H1 (cell line): Measurements from ENCODE around the gene PRKAR2A. TPM values are rescaled to one million over a fixed set of nuclear protein-coding genes. Genes with fewer than 3 reads are reported as not detected.
"Not testable (repeated sequence)": the region's sequence is repeated elsewhere in the genome, so short reads cannot be mapped to it uniquely, and the experiment has no call there.

Experiments used
- CTCF ChIA-PET: fragments of 300-600 bp; sonication (Branson Sonifier 250); formaldehyde crosslinking; loops from one replicate; lab custom pipeline; 2021; ENCODE audit not compliant: partially characterized antibody; lab: Charles Lee
- POLR2A ChIA-PET: fragments of 300-600 bp; sonication (Branson Sonifier 250); formaldehyde crosslinking; loops from one replicate; lab custom pipeline; 2021; ENCODE audit warnings: inconsistent platforms; ENCODE audit not compliant: partially characterized antibody; lab: Charles Lee
- DNase-seq, 2 experiments: peaks; one replicate each; pipeline versions ENCODE4 v3.0.0 to v3.0.0-alpha.2; 2010 to 2022; ENCODE audit warnings: low spot score in 2 of 2, low read depth in 1 of 2, mixed read lengths in 1 of 2
- FAIRE-seq: peaks from 2 replicates; lab custom pipeline; 2011; peaks lifted over from hg19 to GRCh38; lab: Jason Lieb, UNC
- H2AFZ ChIP-seq: 2 replicates; pipeline ENCODE4 v1.8.1; 2012; ENCODE audit warnings: low read length, inconsistent platforms
- H2AK5ac ChIP-seq: 2 replicates; pipeline ENCODE4 v1.6.1; 2013; ENCODE audit warnings: low read depth, low read length
- H2BK120ac ChIP-seq: replicated peaks from 2 replicates; pipeline ENCODE3; 2013; ENCODE audit warnings: low read depth, low read length, inconsistent platforms
- H2BK12ac ChIP-seq: 2 replicates; pipeline ENCODE4 v1.6.1; 2013; ENCODE audit warnings: low read depth, low read length
- H2BK15ac ChIP-seq: 2 replicates; pipeline ENCODE4 v1.6.1; 2013; ENCODE audit warnings: low read length
- H2BK20ac ChIP-seq: 2 replicates; pipeline ENCODE4 v1.6.1; 2013; ENCODE audit warnings: low read length
- H2BK5ac ChIP-seq: 2 replicates; pipeline ENCODE4 v1.6.1; 2013; ENCODE audit warnings: low read depth, low read length
- H3K14ac ChIP-seq: 2 replicates; pipeline ENCODE4 v1.6.1; 2013; ENCODE audit warnings: inconsistent platforms; ENCODE audit not compliant: insufficient read length
- H3K18ac ChIP-seq: 2 replicates; pipeline ENCODE4 v1.6.1; 2013; ENCODE audit warnings: low read length; ENCODE audit errors: extremely low read depth
- H3K23ac ChIP-seq: 2 replicates; pipeline ENCODE4 v1.6.1; 2013; ENCODE audit warnings: inconsistent platforms; ENCODE audit not compliant: insufficient read length
- H3K23me2 ChIP-seq: 2 replicates; pipeline ENCODE4 v1.6.1; 2013; ENCODE audit warnings: low read depth, low read length
- H3K27ac ChIP-seq: 2 replicates; pipeline ENCODE4 v1.6.1; 2011; ENCODE audit warnings: low read depth, low read length, inconsistent platforms
- H3K27me3 ChIP-seq, 4 experiments: replicated peaks in 1 of 4; 1 replicate in 1 of 4; 2 replicates in 3 of 4; pipeline versions ENCODE4 v1.6.1 to v1.8.1; 2011 to 2013; ENCODE audit warnings: low read length in 3 of 4, mild to moderate bottlenecking in 3 of 4, inconsistent platforms in 2 of 4, mixed read lengths in 2 of 4, moderate library complexity in 1 of 4; ENCODE audit not compliant: control insufficient read depth in 3 of 4, insufficient read depth in 3 of 4; ENCODE audit errors: extremely low read depth in 1 of 4
- H3K36me3 ChIP-seq, 4 experiments: 2 replicates each; pipeline versions ENCODE4 v1.6.1 to v1.8.1; 2011 to 2013; ENCODE audit warnings: mild to moderate bottlenecking in 4 of 4, low read length in 3 of 4, moderate library complexity in 2 of 4, control low read depth in 1 of 4, inconsistent platforms in 1 of 4; ENCODE audit not compliant: insufficient read depth in 4 of 4, control insufficient read depth in 2 of 4
- H3K4ac ChIP-seq: replicated peaks from 2 replicates; pipeline ENCODE3; 2013; ENCODE audit warnings: low read length, low read depth, mixed read lengths, inconsistent platforms; ENCODE audit not compliant: insufficient read length
- H3K4me1 ChIP-seq, 4 experiments: replicated peaks in 1 of 4; 1 replicate in 1 of 4; 2 replicates in 3 of 4; pipeline versions ENCODE4 v1.6.1 to v1.8.1; 2011 to 2013; ENCODE audit warnings: low read length in 3 of 4, inconsistent platforms in 2 of 4, mixed read lengths in 1 of 4; ENCODE audit not compliant: insufficient read depth in 4 of 4, control insufficient read depth in 3 of 4
- H3K4me2 ChIP-seq, 2 experiments: 2 replicates each; pipeline versions ENCODE4 v1.6.1 to v1.8.1; 2011 to 2013; ENCODE audit warnings: low read depth in 2 of 2, low read length in 2 of 2, control low read depth in 1 of 2, inconsistent platforms in 1 of 2, mild to moderate bottlenecking in 1 of 2; ENCODE audit not compliant: insufficient read depth in 1 of 2
- H3K4me3 ChIP-seq, 4 experiments: fragments of 200-600, 300-600 bp in 1 of 4; sonication (generic), shearing (Covaris generic), sonication (Bioruptor Twin) in 1 of 4; 2 replicates each; pipeline versions ENCODE4 v1.5.1 to v1.8.1; 2011 to 2016; ENCODE audit warnings: low read length in 4 of 4, low read depth in 3 of 4, control low read depth in 2 of 4, inconsistent platforms in 2 of 4, mild to moderate bottlenecking in 2 of 4, mixed read lengths in 1 of 4, moderate library complexity in 1 of 4; ENCODE audit not compliant: insufficient read depth in 2 of 4; ENCODE audit errors: extremely low read depth in 1 of 4
- H3K56ac ChIP-seq: replicated peaks from 2 replicates; pipeline ENCODE3; 2013; ENCODE audit warnings: low read depth, mild to moderate bottlenecking, mixed read lengths, low read length, inconsistent platforms; ENCODE audit not compliant: insufficient read length
- H3K79me1 ChIP-seq: 2 replicates; pipeline ENCODE4 v1.6.1; 2013; ENCODE audit warnings: low read depth, low read length, control low read depth
- H3K79me2 ChIP-seq, 2 experiments: 2 replicates each; pipeline versions ENCODE4 v1.6.1 to v1.8.1; 2012 to 2013; ENCODE audit warnings: low read length in 2 of 2, mild to moderate bottlenecking in 2 of 2, inconsistent platforms in 1 of 2; ENCODE audit not compliant: insufficient read depth in 2 of 2, control insufficient read depth in 1 of 2
- H3K9ac ChIP-seq, 4 experiments: replicated peaks in 1 of 4; 1 replicate in 1 of 4; 2 replicates in 3 of 4; pipeline versions ENCODE4 v1.6.1 to v1.8.1; 2011 to 2013; ENCODE audit warnings: low read depth in 3 of 4, low read length in 3 of 4, control low read depth in 2 of 4, mild to moderate bottlenecking in 2 of 4, moderate library complexity in 2 of 4, inconsistent platforms in 1 of 4; ENCODE audit errors: extremely low read depth in 1 of 4
- H3K9me3 ChIP-seq, 2 experiments: 2 replicates each; pipeline versions ENCODE4 v1.6.1 to v1.8.1; 2012 to 2013; ENCODE audit warnings: mild to moderate bottlenecking in 2 of 2, moderate library complexity in 2 of 2, control low read depth in 1 of 2, inconsistent platforms in 1 of 2, low read depth in 1 of 2, low read length in 1 of 2, mixed read lengths in 1 of 2; ENCODE audit not compliant: insufficient read depth in 2 of 2
- H4K20me1 ChIP-seq, 2 experiments: replicated peaks in 1 of 2; 2 replicates each; pipeline versions ENCODE3 to v1.8.1; 2011 to 2013; ENCODE audit warnings: inconsistent platforms in 2 of 2, low read length in 2 of 2, mild to moderate bottlenecking in 1 of 2; ENCODE audit not compliant: insufficient read depth in 2 of 2, control insufficient read depth in 1 of 2
- H4K5ac ChIP-seq: 2 replicates; pipeline ENCODE4 v1.6.1; 2013; ENCODE audit warnings: low read length, low read depth, mixed read lengths, inconsistent platforms; ENCODE audit not compliant: insufficient read length
- H4K8ac ChIP-seq: 2 replicates; pipeline ENCODE4 v1.8.0; 2013; ENCODE audit warnings: mild to moderate bottlenecking, moderate library complexity, low read length, inconsistent platforms; ENCODE audit not compliant: insufficient read depth; ENCODE audit errors: extremely low read depth
- H4K91ac ChIP-seq: replicated peaks from 2 replicates; pipeline ENCODE3; 2013; ENCODE audit warnings: low read length, mixed read lengths, inconsistent platforms; ENCODE audit not compliant: insufficient read length
- WGBS, 2 experiments: shearing (Covaris generic) in 1 of 2; methylation state at CpG; one replicate each; pipeline versions ENCODE4 v1.1.6 to v1.1.7; 2013 to 2015; ENCODE audit warnings: low lambda C conversion rate in 2 of 2, mixed read lengths in 2 of 2, inconsistent platforms in 1 of 2, low coverage in 1 of 2, missing lambda C conversion rate in 1 of 2; ENCODE audit not compliant: insufficient replicate concordance in 2 of 2, insufficient coverage in 1 of 2, insufficient read length in 1 of 2; ENCODE audit errors: extremely low coverage in 1 of 2, missing lambda C conversion rate in 1 of 2; 5-methylcytosine and 5-hydroxymethylcytosine counted together
- polyA plus RNA-seq, 7 experiments: library from polyadenylated mRNA; depleted of rRNA in 3 of 7; stranded (reverse) in 5 of 7; unstranded in 2 of 7; fragments of >200 nt in 5 of 7; fragments of 200-250 nt in 2 of 7; gene quantifications; 1 replicate in 5 of 7; 2 replicates in 1 of 7; 4 replicates in 1 of 7; pipeline versions ENCODE4 v1.2.1 to v1.2.3, GENCODE V29; 2011 to 2013; ENCODE audit warnings: missing spikeins in 2 of 7, mixed read lengths in 2 of 7
- total RNA-seq: library from RNA; stranded (reverse); fragmentation: NEBNext Ultra II Directional; extraction: Animal tissue kit (Norgen Biotek cat#: 25700); gene quantifications from 2 replicates; pipeline ENCODE4 v1.2.1, GENCODE V29; 2021

PRKAR2A gene
- total and polyA plus RNA-seq, 2 of the 8 experiments (the other 6 are each of a cell fraction or from before 2014, with no cell fraction given): 6.3 to 42.4 TPM

GRCh38 chr3:48793484-48793883 lies 54.2 kb downstream of the PRKAR2A start:
- H4K91ac ChIP-seq, H2BK120ac ChIP-seq, H3K36me3 ChIP-seq, POLR2A ChIA-PET, H3K18ac ChIP-seq, H2BK12ac ChIP-seq, H3K4me1 ChIP-seq, H3K23me2 ChIP-seq, H4K20me1 ChIP-seq, H3K9me3 ChIP-seq, H3K23ac ChIP-seq, H3K27ac ChIP-seq, FAIRE-seq, H4K5ac ChIP-seq, H2BK20ac ChIP-seq, H2AK5ac ChIP-seq, H3K56ac ChIP-seq, H3K4me2 ChIP-seq, H3K27me3 ChIP-seq, H3K79me1 ChIP-seq, H4K8ac ChIP-seq, H2AFZ ChIP-seq, H3K79me2 ChIP-seq, H2BK15ac ChIP-seq, DNase-seq, H3K14ac ChIP-seq, H3K4ac ChIP-seq, H3K4me3 ChIP-seq, H2BK5ac ChIP-seq, H3K9ac ChIP-seq: not testable (repeated sequence)
- WGBS, 2 experiments: 86% methylated on average over 2 of the region's 2 CpGs; no CpG with 5 or more reads in 1 of the 2 experiments
- CTCF ChIA-PET: interaction anchor here (1.2 kb wide), 1 partner anchor 54 kb away, joined by 3 read pairs; no protein-coding TSS in a partner anchor
